ENCODE data around the gene SFT2D1.

DNA sequence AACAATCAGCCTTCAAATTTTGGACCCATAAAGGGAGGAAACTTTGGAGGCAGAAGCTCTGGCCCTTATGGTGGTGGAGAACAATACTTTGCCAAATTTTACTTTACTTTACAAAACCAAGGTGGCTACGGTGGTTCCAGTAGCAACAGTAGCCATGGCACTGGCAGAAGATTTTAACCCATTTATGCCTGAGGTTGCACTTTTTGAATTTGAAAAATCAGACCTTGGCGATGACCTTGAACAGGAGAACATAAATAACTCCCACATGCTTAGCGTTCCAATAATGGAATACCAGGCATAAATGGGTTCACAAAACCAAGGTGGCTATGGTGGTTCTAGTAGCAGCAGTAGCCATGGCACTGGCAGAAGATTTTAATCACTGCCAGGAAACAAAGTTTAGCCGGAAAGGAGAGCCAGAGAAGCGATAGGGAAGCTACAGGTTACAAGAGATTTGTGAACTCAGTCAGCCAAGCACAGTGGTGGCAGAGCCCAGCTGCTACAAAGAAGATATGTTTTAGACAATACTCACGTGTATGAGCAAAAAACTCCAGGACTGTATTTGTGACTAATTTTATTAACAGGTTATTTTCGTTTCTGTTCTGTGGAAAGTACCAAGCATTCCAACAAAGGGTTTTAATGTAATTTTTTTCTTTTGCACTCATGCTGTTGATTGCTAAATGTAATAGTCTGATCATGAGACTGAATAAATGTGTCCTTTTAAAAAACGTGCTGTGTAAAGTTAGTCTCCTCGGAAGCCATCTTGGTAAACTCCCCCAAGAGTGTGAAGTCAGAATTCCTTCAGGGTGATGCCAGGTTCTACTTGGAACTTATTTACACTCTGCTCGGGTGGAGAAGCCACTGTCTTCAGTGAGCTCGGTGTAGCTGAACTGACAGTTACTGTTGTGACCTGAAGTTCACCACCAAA, 6.7 kb downstream of the SFT2D1 start:
- TF ChIP-seq, protein P1, sequence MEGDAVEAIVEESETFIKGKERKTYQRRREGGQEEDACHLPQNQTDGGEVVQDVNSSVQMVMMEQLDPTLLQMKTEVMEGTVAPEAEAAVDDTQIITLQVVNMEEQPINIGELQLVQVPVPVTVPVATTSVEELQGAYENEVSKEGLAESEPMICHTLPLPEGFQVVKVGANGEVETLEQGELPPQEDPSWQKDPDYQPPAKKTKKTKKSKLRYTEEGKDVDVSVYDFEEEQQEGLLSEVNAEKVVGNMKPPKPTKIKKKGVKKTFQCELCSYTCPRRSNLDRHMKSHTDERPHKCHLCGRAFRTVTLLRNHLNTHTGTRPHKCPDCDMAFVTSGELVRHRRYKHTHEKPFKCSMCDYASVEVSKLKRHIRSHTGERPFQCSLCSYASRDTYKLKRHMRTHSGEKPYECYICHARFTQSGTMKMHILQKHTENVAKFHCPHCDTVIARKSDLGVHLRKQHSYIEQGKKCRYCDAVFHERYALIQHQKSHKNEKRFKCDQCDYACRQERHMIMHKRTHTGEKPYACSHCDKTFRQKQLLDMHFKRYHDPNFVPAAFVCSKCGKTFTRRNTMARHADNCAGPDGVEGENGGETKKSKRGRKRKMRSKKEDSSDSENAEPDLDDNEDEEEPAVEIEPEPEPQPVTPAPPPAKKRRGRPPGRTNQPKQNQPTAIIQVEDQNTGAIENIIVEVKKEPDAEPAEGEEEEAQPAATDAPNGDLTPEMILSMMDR (IDR thresholded peaks at IDR 0.05; ENCODE audit: insufficient read depth, low read length, poor library complexity, severe bottlenecking): no peak
- no peak for TF ChIP-seq EZH2phosphoT487 (conservative IDR thresholded peaks at IDR 0.05; ENCODE audit: low read length)
